NCI-H1092 treated with DMSO at 0.1 percent for 48 hours (cell line): ENCODE measurements around the gene TXNDC11.
"Not testable (repeated sequence)": the region's sequence is repeated elsewhere in the genome, so short reads cannot be mapped to it uniquely, and the experiment has no call there.

Source experiments
- DNase-seq: peaks from one replicate; lab custom pipeline; 2025; lab: John Stamatoyannopoulos, UW

TXNDC11 gene

DNA sequence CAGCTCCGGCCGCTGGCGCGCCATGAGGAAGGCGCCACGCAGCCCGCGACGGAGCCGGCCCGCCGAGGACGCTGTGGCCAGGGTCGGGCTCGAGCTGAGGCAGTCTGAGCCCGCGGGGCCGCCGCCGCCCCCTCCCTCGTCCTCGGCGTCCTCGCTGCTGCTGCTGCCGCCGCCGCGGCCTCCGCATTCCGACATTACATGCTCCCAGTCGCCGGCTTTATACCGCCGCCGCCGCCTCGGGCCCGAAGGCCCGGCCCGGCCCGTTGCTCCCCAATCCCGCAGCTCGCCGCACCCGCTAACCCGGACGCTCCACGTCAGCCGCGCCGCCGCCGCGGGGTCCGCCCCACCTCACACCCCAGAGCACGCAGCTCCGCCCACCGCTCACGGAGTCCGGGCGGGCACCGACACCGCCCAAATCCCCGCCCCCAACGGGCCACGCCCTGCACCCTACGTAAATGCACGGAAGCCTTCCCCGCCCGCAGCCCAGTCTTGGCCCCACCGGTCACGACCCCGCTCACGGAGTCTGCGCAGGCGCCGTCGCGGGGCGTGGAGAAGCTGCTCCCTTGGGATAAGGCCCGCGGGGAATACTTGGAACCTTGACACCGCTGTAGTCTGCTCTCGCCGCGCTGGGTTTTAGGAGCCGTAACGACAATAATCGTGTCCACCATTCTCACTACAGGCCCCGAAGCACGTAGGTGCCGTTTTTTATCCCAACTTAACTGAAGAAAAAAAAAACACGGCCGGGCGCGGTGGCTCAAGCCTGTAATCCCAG, at the start of gene TXNDC11:
Gene TXNDC11 (minus strand): TSS at position 322 of the 772 bp plus-strand sequence. CDS start 127 bp downstream, at position 195.
- peak; percentile 98 for DNase-seq

GRCh38 chr16:11791144-11791828, 48.6 kb upstream of the TXNDC11 start:
- peak; percentile 65 for DNase-seq

- no peak for DNase-seq
These were observed 46.3 kb upstream of the TXNDC11 start for GRCh38 chr16:11788914-11789313.

- DNase-seq = not testable (repeated sequence)
These were observed 42.4 kb upstream of the TXNDC11 start for GRCh38 chr16:11784980-11785599.

DNA sequence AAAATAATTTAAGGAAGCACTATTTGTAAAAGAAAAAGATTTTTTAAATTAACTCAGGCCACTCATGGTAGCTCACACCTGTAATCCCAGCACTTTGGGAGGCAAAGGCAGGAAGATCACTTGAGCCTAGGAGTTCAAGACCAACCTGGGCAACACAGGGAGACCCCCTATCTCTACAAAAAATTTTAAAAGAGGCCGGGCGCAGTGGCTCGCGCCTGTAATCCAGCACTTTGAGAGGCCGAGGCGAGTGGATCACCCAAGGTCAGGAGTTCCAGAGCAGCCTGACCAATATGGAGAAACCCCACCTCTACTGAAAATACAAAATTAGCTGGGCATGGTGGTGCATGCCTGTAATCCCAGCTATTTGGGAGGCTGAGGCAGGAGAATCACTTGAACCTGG, 41.7 kb upstream of the TXNDC11 start:
- not testable (repeated sequence) for DNase-seq

DNA sequence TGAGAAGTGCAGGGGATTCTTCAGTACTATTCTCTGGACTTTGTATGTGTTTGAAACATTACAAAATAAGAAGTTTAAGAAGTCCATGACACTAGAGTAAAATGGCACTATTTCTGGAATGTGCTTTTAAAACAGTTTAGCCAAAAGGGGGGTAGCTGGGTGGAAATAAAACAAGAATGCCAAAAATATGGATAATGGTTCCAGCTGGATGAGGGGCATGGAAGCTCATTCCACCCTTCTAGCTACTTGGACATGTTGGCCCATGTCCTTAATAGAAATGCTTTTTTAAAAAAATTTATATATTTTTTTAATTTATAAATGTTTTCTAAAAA, 41.3 kb upstream of the TXNDC11 start:
- DNase-seq = no peak

GRCh38 chr16:11783319-11784037, 40.8 kb upstream of the TXNDC11 start:
- DNase-seq = no peak

DNA sequence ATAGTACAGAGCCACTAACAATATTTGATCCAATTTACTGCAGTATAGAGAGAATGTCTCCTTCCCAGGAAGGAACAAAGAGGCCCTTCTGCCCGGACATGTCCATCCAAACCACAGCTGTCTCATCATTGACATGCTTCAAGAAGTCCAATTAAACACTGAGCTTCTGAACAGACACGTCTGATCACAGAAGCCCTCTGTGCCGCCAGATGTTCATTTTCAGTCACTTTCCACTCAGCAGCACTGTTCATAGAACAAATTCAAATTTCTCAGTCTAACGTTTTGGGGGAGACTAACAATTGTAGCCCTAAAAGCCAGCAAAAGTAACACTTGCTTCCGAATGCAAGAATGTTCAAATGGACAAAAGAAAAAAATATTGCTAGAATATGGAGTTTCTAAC, 39.1 kb upstream of the TXNDC11 start:
- no peak for DNase-seq

DNA sequence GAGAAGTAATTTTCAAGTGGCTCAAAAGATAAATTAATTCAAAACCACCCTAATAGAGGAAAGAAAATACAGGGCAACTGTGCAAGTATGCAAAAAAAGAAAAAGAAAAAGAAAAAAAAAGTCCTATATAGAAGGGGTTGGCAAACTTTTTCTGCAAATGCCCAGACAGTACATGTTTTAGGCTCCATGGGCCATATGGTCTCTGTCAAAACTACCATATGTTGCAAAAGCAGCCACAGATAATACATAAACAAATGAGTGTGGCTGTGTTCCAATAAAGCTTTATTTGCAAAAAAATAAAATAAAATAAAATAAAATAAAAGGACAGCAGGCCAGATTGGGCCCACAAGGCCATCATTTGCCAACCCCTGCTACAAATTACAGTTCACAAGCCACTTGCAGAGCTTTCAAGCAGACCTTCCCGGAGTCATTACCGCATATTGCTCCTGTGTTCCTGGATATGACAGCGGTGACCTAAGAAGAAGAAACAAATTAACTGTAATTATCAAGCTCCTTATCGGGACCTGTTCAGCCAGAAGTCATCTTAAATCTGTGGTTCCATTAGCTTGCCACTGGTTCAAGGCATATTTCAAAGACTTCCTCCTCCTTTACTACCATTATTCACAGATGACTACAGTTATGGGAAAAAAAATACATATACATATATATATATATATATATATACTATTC, 38.5 kb upstream of the TXNDC11 start:
- DNase-seq = no peak

DNA sequence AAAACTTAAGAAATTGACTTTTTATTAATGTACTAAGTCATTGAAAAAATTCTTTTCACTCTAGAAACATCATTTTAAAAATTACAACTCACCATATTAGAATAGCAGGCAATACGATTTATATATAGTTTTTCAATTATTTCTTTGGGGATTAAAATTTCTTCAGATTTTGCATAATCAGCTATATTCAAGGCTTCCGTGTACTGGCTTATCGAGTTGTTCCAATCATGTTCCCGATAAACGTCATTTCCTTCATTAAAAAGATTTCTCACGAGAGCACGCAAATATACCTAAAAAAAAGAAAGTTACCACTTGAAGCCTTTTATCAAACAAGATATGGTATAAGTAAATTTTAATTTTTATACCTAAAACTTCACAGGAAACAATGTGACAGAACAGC, 36.4 kb upstream of the TXNDC11 start:
- DNase-seq = no peak

DNA sequence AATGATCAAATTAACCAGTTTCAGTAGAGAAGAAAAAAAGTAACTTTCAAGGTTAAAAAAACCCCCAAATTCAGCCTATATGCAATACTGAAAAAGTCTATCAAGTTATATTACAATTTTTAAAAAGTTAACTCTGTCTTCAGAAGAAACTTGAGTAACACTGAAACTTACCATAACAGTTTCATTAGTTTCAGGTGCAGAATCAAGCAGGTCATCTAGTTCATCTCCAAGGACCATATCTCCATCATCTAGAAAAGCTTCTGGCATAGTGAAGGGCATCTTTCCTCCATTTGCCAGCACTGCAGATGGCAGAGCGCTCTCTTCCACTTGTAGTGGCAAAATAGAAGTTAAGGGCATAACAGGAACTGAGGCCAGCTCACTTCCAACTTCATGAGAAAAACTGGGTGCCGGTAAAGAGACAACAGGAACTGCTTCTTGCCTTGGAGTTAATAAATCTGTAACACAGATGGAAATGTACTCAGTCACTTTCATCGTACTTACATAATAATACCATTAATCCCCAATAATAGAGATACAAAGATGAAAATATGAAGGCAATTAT, 31.5 kb upstream of the TXNDC11 start:
- DNase-seq = no peak

DNA sequence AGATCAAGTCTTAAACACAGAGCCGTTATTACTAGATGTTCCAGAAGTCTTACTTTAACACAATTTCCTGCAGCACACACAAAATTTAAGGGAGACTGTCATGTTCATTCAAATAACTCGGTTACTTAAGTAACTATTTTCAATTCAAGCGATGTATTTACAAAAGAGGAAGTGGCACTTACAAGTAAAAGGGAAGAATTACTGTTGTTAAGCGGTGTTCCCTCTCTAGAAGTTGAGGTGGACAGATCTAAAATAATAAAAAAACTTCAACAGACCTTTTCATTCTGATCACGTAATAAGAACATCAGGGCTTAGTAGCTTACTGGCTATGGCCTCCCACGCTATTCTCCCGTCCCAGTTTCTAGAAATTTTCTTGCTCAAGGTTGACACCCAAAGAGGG, 26.2 kb upstream of the TXNDC11 start:
- no peak for DNase-seq

- DNase-seq = no peak
These were observed 19.8 kb upstream of the TXNDC11 start for GRCh38 chr16:11762431-11762830.

- no peak for DNase-seq
These were observed 17.3 kb upstream of the TXNDC11 start for GRCh38 chr16:11759997-11760396.

GRCh38 chr16:11759163-11759834, 16.6 kb upstream of the TXNDC11 start:
- no peak for DNase-seq

DNA sequence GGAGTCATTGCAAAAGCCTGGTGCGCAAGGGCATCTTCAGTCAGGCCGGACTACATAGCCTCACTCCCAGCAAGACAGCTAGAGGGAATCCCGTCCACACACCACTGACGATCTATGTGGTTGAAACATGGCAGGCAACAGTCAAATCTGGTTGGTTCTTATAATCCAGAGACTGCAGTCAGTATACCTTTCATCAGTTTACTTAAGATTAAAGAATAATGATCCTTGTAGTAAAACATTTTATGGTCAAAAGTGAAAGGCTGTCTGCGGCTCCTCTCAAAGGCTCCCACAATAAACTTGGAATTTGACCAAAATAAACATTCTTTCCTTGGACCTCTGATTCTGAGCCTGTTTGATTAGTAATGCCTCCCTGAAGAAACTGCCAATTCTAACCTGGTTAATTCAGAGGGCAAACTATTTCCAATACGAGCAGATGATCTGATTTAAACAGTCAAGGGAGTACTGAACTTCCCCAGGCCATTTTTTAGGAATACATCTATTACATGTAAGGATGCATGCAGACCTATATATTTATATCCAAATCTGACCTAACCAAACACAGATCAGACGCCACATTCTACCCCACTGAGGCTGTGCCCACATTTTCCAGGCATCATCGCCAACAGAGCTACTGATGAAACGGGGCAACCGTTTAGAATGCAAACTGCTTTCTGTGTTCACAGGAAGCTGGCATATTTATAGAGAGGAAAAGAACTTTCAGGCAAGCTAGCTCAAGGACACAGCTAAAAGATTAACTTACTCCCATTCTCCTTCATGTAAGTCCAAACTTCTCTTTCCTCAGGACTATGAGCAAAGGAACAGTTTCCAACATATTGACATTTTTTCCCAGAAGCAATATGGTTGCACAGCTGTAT, 15.3 kb upstream of the TXNDC11 start:
- peak; percentile 17 for DNase-seq

- DNase-seq = no peak
These were observed 13.6 kb upstream of the TXNDC11 start for GRCh38 chr16:11756248-11756647.

GRCh38 chr16:11755022-11755760, 12.5 kb upstream of the TXNDC11 start:
- no peak for DNase-seq

GRCh38 chr16:11752856-11753255, 10.2 kb upstream of the TXNDC11 start:
- DNase-seq = peak; percentile 6
